HAP-1 (cell line): ENCODE data around the gene AP5Z1.

Experiments used
- DNase-seq, 2 experiments: peaks; one replicate each; pipeline ENCODE4 v3.0.0-alpha.2; 2016 to 2020; ENCODE audit warnings: low spot score in 2 of 2
- H3K27me3 ChIP-seq: fragments of 250-450 bp; sonication (Bioruptor Pico); 2 replicates; pipeline ENCODE4 v1.5.1; 2020; ENCODE audit warnings: low read depth, mild to moderate bottlenecking, moderate library complexity
- H3K36me3 ChIP-seq: fragments of 250-450 bp; sonication (Bioruptor Pico); replicated peaks from 2 replicates; pipeline ENCODE4 v1.5.1; 2020; ENCODE audit warnings: mild to moderate bottlenecking
- H3K4me1 ChIP-seq: fragments of 250-450 bp; sonication (Bioruptor Pico); 2 replicates; pipeline ENCODE4 v1.5.1; 2020; ENCODE audit warnings: mild to moderate bottlenecking
- H3K4me3 ChIP-seq: fragments of 250-450 bp; sonication (Bioruptor Pico); 2 replicates; pipeline ENCODE4 v1.5.1; 2020; ENCODE audit warnings: mild to moderate bottlenecking, moderate library complexity
- H3K9me3 ChIP-seq: fragments of 250-450 bp; sonication (Bioruptor Pico); 2 replicates; pipeline ENCODE4 v1.5.1; 2020; ENCODE audit warnings: mild to moderate bottlenecking, moderate library complexity
- in situ Hi-C: fragments of 300-500 bp; cut with MboI; formaldehyde crosslinking; loops from 3 replicates; pipeline ENCODE4 v1.14.3; 2020; ENCODE audit warnings: low sequenced_read_pairs, inconsistent platforms, mixed read lengths

Gene AP5Z1

DNA sequence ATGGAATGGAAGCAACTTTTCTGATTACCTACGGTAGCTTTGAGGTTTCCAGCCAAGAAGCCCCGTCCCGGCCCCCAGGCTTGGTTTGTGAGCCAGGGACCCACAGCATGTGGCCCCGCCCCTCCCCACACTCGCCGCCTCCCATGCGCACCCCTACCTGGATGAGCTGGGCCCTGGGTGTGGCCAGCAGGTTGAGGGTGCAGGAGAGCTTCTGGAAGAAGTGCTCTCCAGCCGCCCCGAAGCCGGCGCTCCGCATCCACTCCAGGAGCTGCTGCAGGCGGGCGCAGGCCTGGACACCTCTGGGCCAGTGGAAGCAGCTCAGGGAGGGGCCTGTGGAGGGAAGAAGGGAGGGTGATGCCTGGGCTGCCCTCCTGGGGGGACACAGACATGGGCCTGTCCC is 39.7 kb downstream of the AP5Z1 start:
- Histone ChIP-seq H3K36me3 (no peaks in the 10 kb centered on the region), H3K4me1 (no peaks in the 10 kb centered on the region), H3K27me3 (no peaks in the 10 kb centered on the region), H3K4me3 (no peak overlapping the region), H3K9me3 (no peaks in the 10 kb centered on the region)
- no peak for DNase-seq
- in situ Hi-C loops = no loop called here

DNA sequence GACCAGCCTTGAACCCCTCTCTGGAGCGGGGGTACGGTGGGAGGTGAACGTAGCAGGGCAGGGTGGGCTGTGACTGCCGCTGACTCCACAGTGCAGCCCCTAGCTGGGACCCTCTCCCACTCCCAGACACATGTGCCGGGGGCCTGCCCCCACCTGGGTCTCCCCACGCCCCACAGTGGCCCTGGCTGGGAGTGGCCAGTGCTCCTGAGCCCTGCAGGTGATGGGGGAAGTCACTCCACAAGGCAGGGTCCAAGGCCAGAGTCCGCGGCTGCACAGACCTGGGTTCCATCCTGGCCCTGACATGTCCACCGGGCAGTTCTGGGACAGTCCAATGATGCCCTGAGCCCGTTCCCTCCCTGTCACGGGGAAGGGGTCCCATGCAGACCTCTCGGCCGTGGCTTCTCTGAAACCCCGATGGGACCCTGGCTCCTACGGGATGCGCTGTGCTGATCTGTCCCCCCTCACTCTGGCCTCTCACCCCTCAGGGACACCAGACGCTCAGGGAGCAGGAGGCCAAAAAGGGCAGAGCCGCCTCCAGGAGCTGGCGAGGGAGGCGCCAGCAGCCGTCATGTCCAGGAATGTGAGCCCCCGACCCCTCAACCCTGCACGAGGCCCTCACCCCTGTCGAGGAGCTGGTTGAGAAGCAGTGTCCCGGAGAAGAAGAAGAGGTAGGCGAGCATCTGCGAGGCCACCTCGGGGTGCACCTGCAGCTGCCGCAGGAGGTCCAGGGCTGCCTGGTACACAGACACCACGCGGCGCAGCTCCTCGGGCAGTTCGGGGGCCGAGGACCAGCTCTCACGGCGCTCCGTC is 40.4 kb downstream of the AP5Z1 start:
- H3K4me3 ChIP-seq = no peak overlapping the region
- DNase-seq = no peak
- H3K36me3 ChIP-seq = no peaks in the 10 kb centered on the region
- H3K4me1 ChIP-seq = no peaks in the 10 kb centered on the region
- in situ Hi-C loops = no loop called here
- H3K27me3 ChIP-seq = no peaks in the 10 kb centered on the region
- H3K9me3 ChIP-seq = no peaks in the 10 kb centered on the region

DNA sequence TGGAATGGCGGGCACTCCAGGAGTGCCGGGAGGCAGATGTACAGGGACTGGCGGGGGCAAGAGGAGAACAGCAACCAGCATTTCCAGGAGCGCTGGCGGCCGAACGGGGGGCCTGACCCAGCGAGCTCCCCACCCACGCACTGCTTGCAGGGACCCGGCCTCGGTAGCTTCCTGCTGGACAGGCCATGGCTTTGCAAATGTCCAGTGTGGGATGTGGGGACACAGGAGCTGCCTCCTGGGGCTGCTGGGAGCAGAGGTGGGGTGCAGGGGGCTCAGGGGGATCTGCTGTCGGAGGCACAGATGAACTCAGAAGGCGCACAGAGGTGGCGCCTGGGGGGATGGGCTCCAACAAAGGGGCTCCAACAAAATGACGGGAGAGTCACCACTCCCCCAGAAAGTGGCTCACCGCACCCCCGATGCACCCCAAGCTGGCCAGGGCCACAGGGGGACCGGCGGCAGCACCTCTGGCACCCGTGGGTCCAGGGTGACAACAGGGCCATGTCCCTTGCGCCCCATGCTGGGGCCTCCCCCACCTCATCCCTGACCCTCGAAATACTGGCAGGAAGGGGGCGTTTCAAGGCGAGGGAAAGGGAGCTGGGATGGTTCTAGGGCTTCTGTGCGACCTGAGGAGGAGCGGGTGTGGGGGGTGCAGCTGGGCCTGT is 41.1 kb downstream of the AP5Z1 start:
- H3K4me1 ChIP-seq = no peaks in the 10 kb centered on the region
- DNase-seq = no peak
- H3K4me3 ChIP-seq = no peak overlapping the region
- H3K36me3 ChIP-seq = no peaks in the 10 kb centered on the region
- in situ Hi-C loops = no loop called here
- H3K27me3 ChIP-seq = no peaks in the 10 kb centered on the region
- no peaks in the 10 kb centered on the region for H3K9me3 ChIP-seq

DNA sequence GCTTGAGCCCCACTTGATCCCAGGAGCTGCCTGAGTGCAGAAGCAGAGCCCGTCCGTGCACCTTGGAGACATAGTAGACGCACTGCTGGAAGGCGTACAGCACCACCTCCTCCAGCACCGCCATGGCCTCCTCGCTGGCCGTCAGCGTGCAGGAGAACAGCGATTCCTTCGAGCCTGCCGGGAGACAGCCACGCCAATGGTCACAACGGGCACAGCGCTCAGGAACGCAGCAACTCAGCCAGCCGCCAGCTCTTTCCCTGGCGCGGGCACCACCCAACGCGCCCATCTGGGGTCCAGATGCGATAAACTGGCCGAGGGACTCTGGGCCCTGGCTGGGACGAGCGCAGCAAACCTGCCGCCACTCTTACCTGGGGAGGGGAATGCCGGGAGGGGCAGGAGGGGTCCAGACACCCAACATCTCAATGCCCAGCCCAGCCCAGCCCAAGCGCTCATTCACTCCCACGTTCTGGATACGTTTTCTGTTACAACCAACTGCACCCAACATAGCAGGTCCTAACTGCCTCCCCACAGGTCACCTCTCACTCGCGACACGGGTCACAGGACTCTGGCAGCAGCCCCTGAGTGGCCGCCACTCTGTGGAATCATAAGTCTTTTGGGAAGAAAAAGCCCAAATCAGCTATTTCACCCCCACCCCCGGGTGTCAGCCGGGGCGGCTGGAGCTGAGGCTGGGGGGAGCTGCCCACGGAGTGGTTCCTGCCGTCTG is 41.9 kb downstream of the AP5Z1 start:
- Histone ChIP-seq H3K4me3 (no peak overlapping the region), H3K9me3 (no peaks in the 10 kb centered on the region), H3K36me3 (no peaks in the 10 kb centered on the region), H3K27me3 (no peaks in the 10 kb centered on the region), H3K4me1 (no peaks in the 10 kb centered on the region)
- no peak for DNase-seq
- in situ Hi-C loops = no loop called here

DNA sequence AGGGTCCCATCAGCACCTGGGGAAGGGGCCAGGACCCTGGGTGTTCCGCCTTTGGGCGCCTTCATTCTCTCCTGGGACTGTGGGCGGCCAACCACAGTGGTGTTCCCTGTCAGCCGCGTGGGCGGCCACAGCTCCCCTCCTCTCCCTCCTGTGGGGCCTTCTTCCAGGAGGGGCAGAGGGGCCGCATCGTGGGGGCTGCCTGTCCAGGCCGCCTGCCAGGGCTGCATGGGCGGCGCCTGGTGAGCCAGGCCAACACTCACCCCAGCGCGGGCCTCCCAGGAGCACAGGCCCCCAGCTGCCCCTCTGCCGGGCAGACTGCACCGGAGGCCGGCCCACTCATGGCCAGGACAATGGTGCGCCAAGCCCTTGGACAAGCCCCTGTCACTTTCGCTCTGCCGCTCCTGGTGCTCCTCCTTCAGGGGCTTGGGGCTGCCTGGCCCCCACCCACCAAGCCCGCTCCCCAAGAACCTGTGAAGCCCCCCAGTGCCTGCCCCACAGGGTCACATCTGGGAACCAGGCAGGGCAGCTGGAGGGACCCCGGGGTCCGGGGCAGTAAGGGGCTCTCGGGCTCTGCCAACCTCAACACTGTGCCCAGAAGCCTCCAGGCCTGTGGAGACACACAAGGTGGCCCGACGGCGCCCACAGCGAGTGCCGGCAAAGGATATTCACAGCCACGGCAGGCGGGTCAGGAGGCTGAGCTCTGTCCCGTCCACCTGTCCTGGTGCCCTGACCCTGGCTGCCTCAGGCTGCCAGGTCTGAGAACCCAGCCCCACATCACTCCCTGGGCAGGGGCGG is 42.8 kb downstream of the AP5Z1 start:
- no peaks in the 10 kb centered on the region for H3K27me3 ChIP-seq
- no peak for DNase-seq
- H3K4me3 ChIP-seq = no peak overlapping the region
- no peaks in the 10 kb centered on the region for H3K36me3 ChIP-seq
- H3K9me3 ChIP-seq = no peaks in the 10 kb centered on the region
- in situ Hi-C loops = no loop called here
- no peaks in the 10 kb centered on the region for H3K4me1 ChIP-seq

DNA sequence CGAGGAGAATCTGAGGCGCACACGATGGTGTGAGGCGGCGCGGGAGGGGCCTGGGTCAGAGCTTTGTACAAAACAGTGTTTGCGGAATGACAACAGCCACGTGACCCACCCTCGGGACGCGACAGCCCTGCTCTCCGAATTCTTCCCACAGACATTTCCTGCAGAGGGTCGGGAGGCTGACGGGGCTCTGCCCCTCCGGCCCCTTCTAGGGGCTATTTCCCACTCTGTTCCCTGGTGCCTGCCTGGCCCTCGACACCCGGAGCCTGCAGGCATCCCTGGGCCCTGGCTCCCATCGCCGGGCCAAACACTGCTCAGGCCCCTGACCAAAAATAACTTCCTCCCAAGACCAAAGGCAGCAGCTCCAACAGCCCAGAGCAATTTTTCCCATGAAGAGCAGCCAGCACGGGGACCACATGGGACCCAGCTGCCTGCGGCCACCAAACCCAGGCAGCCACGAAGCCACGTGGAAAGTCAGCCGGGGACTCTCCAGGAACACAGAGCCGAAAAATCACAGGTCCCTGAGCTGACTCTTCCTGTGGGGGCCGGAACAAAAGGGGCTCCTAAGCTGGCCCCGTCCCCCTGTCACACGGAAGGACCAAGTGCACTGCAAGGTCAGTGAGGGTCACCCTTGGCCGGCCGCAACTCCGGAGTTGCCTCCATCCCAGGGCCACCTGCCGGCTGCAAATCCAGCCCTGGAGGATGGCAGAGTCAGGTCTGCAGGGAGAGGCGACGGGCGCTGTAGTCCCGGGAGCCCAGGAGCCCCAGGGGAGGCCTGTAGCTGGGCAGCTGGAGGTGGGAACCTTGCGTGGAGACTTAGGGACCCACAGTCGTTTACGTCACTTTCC is 44.4 kb downstream of the AP5Z1 start:
- no peaks in the 10 kb centered on the region for H3K4me1 ChIP-seq
- H3K27me3 ChIP-seq = no peaks in the 10 kb centered on the region
- no peak for DNase-seq
- H3K9me3 ChIP-seq = no peaks in the 10 kb centered on the region
- no peak overlapping the region for H3K4me3 ChIP-seq
- in situ Hi-C loops = no loop called here
- H3K36me3 ChIP-seq = no peaks in the 10 kb centered on the region

DNA sequence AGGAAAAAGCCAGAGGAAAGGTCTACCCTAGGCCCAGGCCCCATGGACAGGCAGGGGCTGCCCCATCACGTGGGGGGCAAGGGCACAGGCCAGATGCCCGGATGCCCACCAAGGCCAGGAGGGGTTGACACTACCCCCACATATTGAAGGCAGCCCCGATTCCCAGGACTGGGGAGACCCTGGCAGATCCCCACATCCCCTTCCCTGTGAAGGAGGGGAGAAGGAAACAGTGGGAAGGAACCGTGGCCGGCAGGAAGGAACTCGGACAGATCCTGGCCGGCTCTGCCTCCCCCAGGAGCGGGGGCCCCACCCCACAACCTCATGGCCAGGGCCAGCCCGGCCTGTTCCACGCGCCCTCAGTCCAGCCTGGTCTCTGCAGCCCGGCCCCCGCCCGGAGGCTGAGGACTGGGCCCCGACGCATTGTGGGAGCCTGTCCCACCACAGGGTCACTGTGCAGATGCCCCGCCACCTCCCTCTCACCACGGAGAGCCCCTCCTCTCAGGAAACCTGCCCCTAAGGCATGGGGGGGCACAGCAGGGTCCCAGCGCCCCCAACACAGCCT is 45.1 kb downstream of the AP5Z1 start:
- no peak for DNase-seq
- in situ Hi-C loops = no loop called here

DNA sequence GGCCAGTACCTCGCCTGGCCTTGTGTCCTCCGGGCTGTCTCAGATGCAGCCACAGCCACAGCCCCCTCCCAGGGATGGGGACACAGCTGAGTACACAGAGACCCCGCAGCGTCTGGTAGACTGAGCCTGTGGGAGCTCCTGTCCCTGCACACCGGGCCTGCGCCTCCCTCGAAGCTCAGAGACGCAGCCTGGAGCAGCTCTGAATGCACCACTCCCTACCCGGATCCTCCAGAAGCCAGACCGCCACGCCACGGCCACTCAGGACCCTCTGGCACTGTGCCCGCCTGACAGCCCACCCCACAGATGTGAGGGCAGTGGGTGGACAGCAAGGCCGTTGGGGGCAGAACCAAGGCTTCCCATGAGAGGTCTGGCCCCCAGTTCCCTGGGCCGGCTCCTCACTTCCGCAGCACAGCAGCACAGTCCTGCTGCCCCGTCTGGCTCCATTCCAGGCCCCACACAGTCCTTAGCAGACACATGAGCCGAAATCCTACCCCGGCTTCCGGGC is 45.6 kb downstream of the AP5Z1 start:
- Histone ChIP-seq H3K4me3 (no peak overlapping the region), H3K27me3 (no peaks in the 10 kb centered on the region), H3K36me3 (no peaks in the 10 kb centered on the region), H3K4me1 (no peaks in the 10 kb centered on the region), H3K9me3 (no peaks in the 10 kb centered on the region)
- DNase-seq = no peak
- in situ Hi-C loops = no loop called here

More for the DNA sequence above, 45.1 kb downstream of the AP5Z1 start:
- Histone ChIP-seq H3K9me3 (no peaks in the 10 kb centered on the region), H3K4me1 (no peaks in the 10 kb centered on the region), H3K27me3 (no peaks in the 10 kb centered on the region), H3K4me3 (no peak overlapping the region), H3K36me3 (no peaks in the 10 kb centered on the region)

DNA sequence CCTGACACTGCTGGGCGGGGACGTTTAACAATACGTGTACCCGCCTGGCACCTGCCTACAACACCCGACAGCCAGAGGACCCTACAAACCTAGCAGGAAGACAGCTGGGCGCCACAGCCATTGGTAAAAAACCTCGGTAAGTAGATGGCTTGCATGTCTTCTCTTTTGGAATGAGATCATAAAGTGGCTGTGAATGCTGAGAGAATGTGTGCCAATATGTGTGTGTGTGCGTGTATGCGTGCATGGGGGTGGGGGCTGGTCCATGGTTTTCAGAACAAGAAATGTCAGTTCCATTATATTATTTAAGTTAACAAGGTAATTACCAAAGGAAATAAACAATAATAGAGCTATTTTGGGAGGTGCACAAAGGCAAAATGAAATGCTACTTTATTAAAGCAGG is 47.3 kb downstream of the AP5Z1 start:
- Histone ChIP-seq H3K36me3 (no peaks in the 10 kb centered on the region), H3K4me3 (no peak overlapping the region), H3K9me3 (no peaks in the 10 kb centered on the region), H3K4me1 (no peaks in the 10 kb centered on the region), H3K27me3 (no peaks in the 10 kb centered on the region)
- in situ Hi-C loops = no loop called here
- DNase-seq = no peak

DNA sequence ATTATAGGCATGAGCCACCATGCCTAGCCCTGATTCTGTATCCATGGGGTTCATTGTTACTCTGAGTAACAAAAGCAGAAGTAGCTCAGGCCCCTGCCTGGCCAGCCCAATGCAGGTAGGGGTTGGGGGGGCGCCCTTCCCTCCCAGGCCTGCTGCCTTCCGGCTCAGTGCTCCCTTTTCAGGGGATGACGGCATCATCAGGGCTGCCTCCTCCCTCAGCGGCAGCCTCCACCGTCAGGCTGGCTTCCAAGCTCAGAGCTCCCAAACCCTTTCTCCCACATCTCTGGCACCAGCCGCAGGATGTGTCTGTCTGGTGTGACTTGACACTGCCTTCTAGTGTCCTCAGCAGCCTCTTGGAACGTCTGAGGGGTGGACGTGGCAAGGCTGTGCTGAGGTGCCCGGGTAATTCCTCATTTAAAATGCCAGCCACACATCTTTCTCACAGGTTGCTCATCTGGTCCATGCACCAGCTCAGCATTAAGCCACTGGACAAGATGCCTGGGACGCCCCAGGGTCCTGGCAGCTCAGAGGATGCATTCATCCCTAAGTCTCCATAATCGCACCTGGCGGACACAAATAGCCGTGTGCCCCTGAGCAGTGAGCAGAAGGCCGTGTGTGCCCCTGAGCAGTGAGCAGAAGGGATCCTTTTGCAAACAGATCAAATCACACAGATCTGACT is 48.2 kb downstream of the AP5Z1 start:
- DNase-seq = no peak
- no peaks in the 10 kb centered on the region for H3K36me3 ChIP-seq
- H3K4me1 ChIP-seq = no peaks in the 10 kb centered on the region
- H3K27me3 ChIP-seq = no peaks in the 10 kb centered on the region
- in situ Hi-C loops = no loop called here
- no peak overlapping the region for H3K4me3 ChIP-seq
- no peaks in the 10 kb centered on the region for H3K9me3 ChIP-seq

DNA sequence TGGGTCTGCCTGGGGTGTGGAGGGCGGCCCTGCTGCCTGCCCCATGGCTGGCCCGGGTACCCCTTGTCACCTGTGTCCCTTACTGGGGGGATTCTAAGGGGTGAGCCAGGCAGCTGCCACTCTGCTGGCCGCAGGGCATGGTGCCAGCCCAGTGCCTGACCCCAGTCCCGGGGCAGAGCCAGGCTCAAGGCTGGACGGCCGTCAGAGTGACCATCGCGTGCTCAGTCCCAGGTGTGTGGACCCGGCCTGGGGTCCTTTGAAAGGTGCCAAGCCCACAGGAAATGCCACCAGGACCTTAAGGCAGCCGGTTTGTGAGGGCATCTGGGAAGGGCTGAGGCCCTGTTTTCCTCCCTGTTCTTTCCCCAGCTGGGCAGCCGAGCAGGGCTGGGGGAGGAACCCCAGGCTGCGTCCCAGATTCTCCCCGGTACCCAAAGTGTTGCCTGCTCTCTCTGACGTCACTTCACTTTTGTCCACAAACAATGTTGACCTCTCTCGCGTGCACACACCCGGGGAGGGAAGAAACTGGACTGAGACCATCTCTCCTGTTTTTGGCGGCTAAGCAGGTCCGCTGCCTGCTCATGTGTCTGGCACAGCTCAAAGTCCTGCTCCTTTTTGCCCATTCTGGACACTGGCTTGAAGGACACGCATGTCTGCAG is 48.8 kb downstream of the AP5Z1 start:
- in situ Hi-C loops = no loop called here

DNA sequence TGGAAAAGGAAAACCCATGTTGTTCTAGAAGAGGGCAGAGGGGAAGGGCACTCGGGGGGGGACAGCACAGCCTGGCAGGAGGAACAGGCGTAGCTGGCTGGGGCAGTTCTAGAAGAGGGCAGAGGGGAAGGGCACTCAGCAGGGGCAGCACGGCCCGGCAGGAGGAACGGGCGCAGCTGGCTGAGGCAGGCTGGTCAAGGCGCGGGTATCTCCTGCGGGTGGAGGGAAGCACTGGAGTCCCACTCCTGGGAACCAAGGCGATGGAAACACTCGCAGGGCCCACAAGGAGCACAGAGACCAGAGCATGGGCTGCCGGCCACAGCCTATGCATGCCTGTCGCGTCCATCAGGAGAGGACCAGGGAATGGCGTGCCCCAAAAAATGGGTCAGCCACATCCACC is 49.7 kb downstream of the AP5Z1 start:
- in situ Hi-C loops = no loop called here
- Histone ChIP-seq H3K4me1 (no peaks in the 10 kb centered on the region), H3K36me3 (no peaks in the 10 kb centered on the region), H3K4me3 (no peak overlapping the region), H3K27me3 (no peaks in the 10 kb centered on the region), H3K9me3 (no peaks in the 10 kb centered on the region)
- no peak for DNase-seq

More for the DNA sequence above, 48.8 kb downstream of the AP5Z1 start:
- Histone ChIP-seq H3K4me1 (no peaks in the 10 kb centered on the region), H3K4me3 (no peak overlapping the region), H3K27me3 (no peaks in the 10 kb centered on the region), H3K36me3 (no peaks in the 10 kb centered on the region), H3K9me3 (no peaks in the 10 kb centered on the region)
- DNase-seq = no peak
